SK-MEL-5 (cell line): ENCODE data around the gene SYNGR2. TPM values are rescaled to one million over a fixed set of nuclear protein-coding genes. Genes with fewer than 3 reads are reported as not detected.

Experiments used
- DNase-seq: peaks from one replicate; pipeline ENCODE4 v3.0.0-alpha.2; 2016; ENCODE audit warnings: low read depth, low spot score
- in situ Hi-C: cut with HindIII; loops from 2 replicates; pipeline ENCODE4 v1.10.0; 2016; ENCODE audit warnings: low sequenced_read_pairs, high pct_unique_total_duplicates, low pct_unique_long_range_greater_than_20kb
- small RNA-seq, 2 experiments: library from RNA; depleted of rRNA; stranded (forward); fragments of <200 nt; gene quantifications; one replicate each; pipeline ENCODE3, GENCODE V24; 2014
- total RNA-seq: library from RNA; depleted of rRNA; stranded (reverse); fragments of >200 nt; shearing (Covaris generic); gene quantifications from 2 replicates; pipeline ENCODE4 v1.2.3, GENCODE V29; 2014; rRNA removed

SYNGR2 gene
- total RNA-seq, 1 experiment from 2014 or later: 68.5 TPM

GRCh38 chr17:78214016-78214705, 45.8 kb downstream of the SYNGR2 start, which contains the start of gene BIRC5:
TSS of gene BIRC5 (plus strand) at chr17:78214253. CDS start at chr17:78214317, 64 bp downstream.
- in situ Hi-C loops: no loop called here
- peak; percentile 96 for DNase-seq

DNA sequence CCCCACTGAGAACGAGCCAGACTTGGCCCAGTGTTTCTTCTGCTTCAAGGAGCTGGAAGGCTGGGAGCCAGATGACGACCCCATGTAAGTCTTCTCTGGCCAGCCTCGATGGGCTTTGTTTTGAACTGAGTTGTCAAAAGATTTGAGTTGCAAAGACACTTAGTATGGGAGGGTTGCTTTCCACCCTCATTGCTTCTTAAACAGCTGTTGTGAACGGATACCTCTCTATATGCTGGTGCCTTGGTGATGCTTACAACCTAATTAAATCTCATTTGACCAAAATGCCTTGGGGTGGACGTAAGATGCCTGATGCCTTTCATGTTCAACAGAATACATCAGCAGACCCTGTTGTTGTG, 46.3 kb downstream of the SYNGR2 start:
- in situ Hi-C loops: no loop called here
- DNase-seq: no peak

GRCh38 chr17:78219396-78220150, 51.2 kb downstream of the SYNGR2 start:
- DNase-seq: no peak
- in situ Hi-C loops: no loop called here

Small RNA genes within 50 kb of the gene (small RNA-seq; reads per million reads assigned to genes)
- gene AC087645.1: 0 reads per million in 2 experiments

Other genes starting within 250 kb of the SYNGR2 start
- 6.9 and 7.5 TPM in 2 replicates for gene TNRC6C, start 209.9 kb upstream of the SYNGR2 start, total RNA-seq
- gene TMC6, start 39.8 kb upstream of the SYNGR2 start, total RNA-seq: 281 and 299 TPM in 2 replicates
- gene TMC8, start 37.8 kb upstream of the SYNGR2 start, total RNA-seq: 0.45 and 2.0 TPM in 2 replicates
- not detected in 2 replicates for gene C17orf99, start 22.2 kb upstream of the SYNGR2 start, total RNA-seq
- gene TK1, start 18.5 kb downstream of the SYNGR2 start, total RNA-seq: 85.4 and 103 TPM in 2 replicates
- gene AFMID, start 18.8 kb downstream of the SYNGR2 start, total RNA-seq: 46.6 and 59.0 TPM in 2 replicates
- gene BIRC5, start 45.7 kb downstream of the SYNGR2 start, total RNA-seq: 164 and 167 TPM in 2 replicates
- not detected in 2 replicates for gene TMEM235, start 63.0 kb downstream of the SYNGR2 start, total RNA-seq
- 157 and 166 TPM in 2 replicates for gene SOCS3, start 191.5 kb downstream of the SYNGR2 start, total RNA-seq
- 41.7 and 43.5 TPM in 2 replicates for gene PGS1, start 210.1 kb downstream of the SYNGR2 start, total RNA-seq